Nephron progenitor cell (in vitro differentiated cells): ENCODE measurements around the gene CD2BP2.
A peak's percentile ranks its signal among the peaks of the same experiment; 100 is the strongest.

ENCODE experiments used
- DNase-seq: peaks from one replicate; pipeline ENCODE4 v3.0.0; 2021
- H3K27ac Mint-ChIP-seq: 2 replicates; pipeline ENCODE4 v1.8.0; 2021; ENCODE audit warnings: mild to moderate bottlenecking, moderate library complexity, mixed read lengths
- H3K27me3 Mint-ChIP-seq: 2 replicates; pipeline ENCODE4 v1.8.0; 2021; ENCODE audit warnings: mild to moderate bottlenecking, low read depth, mixed read lengths; ENCODE audit not compliant: poor library complexity
- H3K36me3 Mint-ChIP-seq: 2 replicates; pipeline ENCODE4 v1.8.0; 2021; ENCODE audit warnings: low read depth, mixed read lengths
- H3K4me1 Mint-ChIP-seq: 2 replicates; pipeline ENCODE4 v1.8.0; 2021; ENCODE audit warnings: mixed read lengths
- H3K4me3 Mint-ChIP-seq: 2 replicates; pipeline ENCODE4 v1.8.0; 2021; ENCODE audit warnings: mild to moderate bottlenecking, moderate library complexity, mixed read lengths
- H3K9me3 Mint-ChIP-seq: 2 replicates; pipeline ENCODE4 v1.8.0; 2021; ENCODE audit warnings: mild to moderate bottlenecking, moderate library complexity, mixed read lengths
- TF ChIP-seq, protein P1 (sequence below): fragments of 200-600 bp; sonication (generic); IDR thresholded peaks from 2 replicates; pipeline ENCODE4 v1.5.0; 2021; ENCODE audit warnings: antibody characterized with exemption

Gene CD2BP2

GRCh38 chr16:30357715-30358576 lies 2.8 kb upstream of the CD2BP2 start:
- H3K27ac Mint-ChIP-seq = peak overlapping the region; percentile 99
- peaks cover 61% of the 10 kb centered on the region for H3K4me1 Mint-ChIP-seq
- no peaks in the 10 kb centered on the region for H3K9me3 Mint-ChIP-seq
- H3K4me3 Mint-ChIP-seq = peak overlapping the region; percentile 38
- H3K27me3 Mint-ChIP-seq = peaks cover 6% of the 10 kb centered on the region
- peaks cover 36% of the 10 kb centered on the region for H3K36me3 Mint-ChIP-seq
- DNase-seq = no peak
- TF ChIP-seq, protein P1, sequence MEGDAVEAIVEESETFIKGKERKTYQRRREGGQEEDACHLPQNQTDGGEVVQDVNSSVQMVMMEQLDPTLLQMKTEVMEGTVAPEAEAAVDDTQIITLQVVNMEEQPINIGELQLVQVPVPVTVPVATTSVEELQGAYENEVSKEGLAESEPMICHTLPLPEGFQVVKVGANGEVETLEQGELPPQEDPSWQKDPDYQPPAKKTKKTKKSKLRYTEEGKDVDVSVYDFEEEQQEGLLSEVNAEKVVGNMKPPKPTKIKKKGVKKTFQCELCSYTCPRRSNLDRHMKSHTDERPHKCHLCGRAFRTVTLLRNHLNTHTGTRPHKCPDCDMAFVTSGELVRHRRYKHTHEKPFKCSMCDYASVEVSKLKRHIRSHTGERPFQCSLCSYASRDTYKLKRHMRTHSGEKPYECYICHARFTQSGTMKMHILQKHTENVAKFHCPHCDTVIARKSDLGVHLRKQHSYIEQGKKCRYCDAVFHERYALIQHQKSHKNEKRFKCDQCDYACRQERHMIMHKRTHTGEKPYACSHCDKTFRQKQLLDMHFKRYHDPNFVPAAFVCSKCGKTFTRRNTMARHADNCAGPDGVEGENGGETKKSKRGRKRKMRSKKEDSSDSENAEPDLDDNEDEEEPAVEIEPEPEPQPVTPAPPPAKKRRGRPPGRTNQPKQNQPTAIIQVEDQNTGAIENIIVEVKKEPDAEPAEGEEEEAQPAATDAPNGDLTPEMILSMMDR = no peak

- no peak overlapping the region for H3K4me3 Mint-ChIP-seq
- H3K4me1 Mint-ChIP-seq = peaks cover 64% of the 10 kb centered on the region
- peaks cover 36% of the 10 kb centered on the region for H3K36me3 Mint-ChIP-seq
- peak overlapping the region; percentile 92 for H3K27ac Mint-ChIP-seq
- H3K9me3 Mint-ChIP-seq = no peaks in the 10 kb centered on the region
- H3K27me3 Mint-ChIP-seq = peaks cover 6% of the 10 kb centered on the region
- TF ChIP-seq, protein P1 = no peak
- DNase-seq = no peak
Measured at GRCh38 chr16:30357085-30357714, 2.1 kb upstream of the CD2BP2 start.

GRCh38 chr16:30356401-30357084 lies 1.4 kb upstream of the CD2BP2 start:
- Mint-ChIP-seq H3K4me3 (peak overlapping the region; percentile 97), H3K27me3 (peaks cover 6% of the 10 kb centered on the region), H3K9me3 (no peaks in the 10 kb centered on the region), H3K36me3 (peaks cover 37% of the 10 kb centered on the region), H3K4me1 (peaks cover 64% of the 10 kb centered on the region), H3K27ac (peak overlapping the region; percentile 100)
- DNase-seq = no peak
- TF ChIP-seq, protein P1 = no peak

- TF ChIP-seq, protein P1 = no peak
- peaks cover 38% of the 10 kb centered on the region for H3K36me3 Mint-ChIP-seq
- H3K4me1 Mint-ChIP-seq = peaks cover 59% of the 10 kb centered on the region
- H3K27ac Mint-ChIP-seq = peak overlapping the region; percentile 100
- H3K4me3 Mint-ChIP-seq = peak overlapping the region; percentile 97
- peaks cover 6% of the 10 kb centered on the region for H3K27me3 Mint-ChIP-seq
- no peaks in the 10 kb centered on the region for H3K9me3 Mint-ChIP-seq
- no peak for DNase-seq
Measured at GRCh38 chr16:30355954-30356308, 823 bp upstream of the CD2BP2 start.

DNA sequence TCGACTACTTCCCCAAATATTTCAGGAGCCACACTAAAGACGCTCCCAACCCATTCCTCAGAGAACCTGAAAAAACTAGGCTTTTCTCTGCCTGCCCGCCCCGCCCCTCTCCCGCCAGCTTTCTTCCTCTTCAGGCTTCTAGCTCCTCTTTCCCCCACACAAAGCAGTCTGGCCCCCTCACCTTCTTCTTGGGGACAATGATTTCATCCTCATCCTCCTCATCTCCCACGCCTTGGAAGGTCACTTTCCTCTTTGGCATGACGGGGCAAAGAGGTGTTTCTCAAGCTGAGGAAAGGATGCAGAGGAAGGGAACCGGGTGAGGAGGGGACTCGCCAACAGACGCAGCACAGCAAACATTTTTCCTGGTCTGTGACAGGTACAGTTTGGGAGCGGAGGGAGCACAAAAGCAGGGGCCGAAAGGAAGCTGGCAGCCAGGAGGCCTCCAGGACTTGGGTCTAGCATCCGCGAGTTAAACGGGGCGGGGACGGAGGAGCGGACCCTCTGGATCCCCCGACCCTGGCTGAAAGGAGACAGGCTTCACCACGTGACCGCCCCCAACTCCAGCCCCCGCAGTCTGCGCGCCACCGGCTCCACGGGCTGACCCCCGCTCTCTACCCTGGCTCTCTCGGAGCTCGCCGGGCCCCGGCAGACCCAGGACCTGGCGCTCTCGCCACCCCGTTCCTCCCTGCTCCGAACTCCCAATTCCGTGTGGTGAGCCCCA lies 525 bp downstream of the CD2BP2 start:
- peaks cover 51% of the 10 kb centered on the region for H3K4me1 Mint-ChIP-seq
- H3K27ac Mint-ChIP-seq = peak overlapping the region; percentile 100
- peaks cover 6% of the 10 kb centered on the region for H3K27me3 Mint-ChIP-seq
- H3K36me3 Mint-ChIP-seq = peaks cover 52% of the 10 kb centered on the region
- H3K9me3 Mint-ChIP-seq = no peaks in the 10 kb centered on the region
- peak overlapping the region; percentile 97 for H3K4me3 Mint-ChIP-seq
- DNase-seq = peak; percentile 71
- TF ChIP-seq, protein P1 = no peak
